ENCODE measurements around the gene NDST1. TPM values are rescaled to one million over a fixed set of nuclear protein-coding genes. Genes with fewer than 3 reads are reported as not detected.

Gene NDST1
- total RNA-seq, 1 donor from 2014 or later = 28.6 TPM

DNA sequence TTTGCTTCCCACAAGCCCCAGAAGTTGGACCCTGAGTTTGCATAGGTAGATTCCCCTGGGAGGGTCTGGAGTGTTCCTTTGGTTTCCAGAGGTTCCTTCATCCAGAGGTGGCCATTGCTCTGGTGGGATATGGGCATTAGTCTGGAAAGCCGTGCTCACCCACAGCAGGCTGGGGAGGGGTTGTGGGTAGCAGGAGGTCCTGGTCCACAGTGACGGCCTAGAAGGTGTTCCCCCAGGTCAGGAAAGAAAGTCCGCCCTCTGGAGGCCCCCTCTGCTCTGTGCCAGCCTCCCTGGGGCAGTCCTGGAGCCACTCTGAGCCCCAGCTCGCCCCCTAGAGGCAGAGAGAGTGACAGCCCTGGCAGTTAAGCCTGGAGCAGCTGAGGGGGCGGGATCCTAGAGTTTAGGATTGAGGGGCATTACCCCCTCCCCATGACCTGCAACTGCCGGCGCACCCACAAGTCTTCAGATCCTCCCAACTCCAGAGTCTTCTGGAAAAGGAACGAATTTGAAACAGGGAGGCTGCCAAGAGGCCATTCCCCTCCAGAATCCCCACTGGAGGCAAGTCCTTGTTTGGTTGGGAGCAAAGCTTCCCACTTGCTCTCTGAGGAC lies 36.8 kb downstream of the NDST1 start:
- no peak for DNase-seq

DNA sequence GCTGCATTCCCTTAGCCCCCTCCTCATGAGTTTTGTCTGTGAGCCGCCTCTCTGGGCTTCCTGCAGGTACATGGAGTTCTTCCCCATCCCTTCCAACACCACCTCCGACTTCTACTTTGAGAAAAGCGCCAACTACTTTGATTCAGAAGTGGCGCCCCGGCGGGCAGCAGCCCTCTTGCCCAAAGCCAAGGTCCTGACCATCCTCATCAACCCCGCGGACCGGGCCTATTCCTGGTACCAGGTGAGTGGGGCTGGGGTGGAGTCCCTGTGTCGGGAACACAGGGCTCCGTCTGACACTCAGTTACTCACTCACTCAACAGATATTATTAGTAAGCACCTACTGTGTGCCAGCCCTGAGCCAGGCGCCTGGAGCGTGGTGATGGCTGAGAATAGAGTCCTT lies 37.3 kb downstream of the NDST1 start:
- no peak for DNase-seq

DNA sequence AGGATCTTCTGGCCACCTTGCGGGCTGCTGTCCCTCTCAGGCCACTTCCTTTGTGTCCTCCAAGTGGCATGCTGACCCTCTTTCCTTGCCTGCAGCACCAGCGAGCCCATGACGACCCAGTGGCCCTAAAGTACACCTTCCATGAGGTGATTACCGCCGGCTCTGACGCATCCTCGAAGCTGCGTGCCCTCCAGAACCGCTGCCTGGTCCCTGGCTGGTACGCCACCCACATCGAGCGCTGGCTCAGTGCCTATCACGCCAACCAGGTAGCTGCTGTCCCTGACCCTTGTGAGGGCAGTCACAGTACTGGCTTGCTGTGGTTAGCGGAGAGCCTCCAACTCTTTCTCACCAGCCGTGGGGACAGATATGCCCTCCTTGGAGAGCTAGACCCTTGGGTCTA lies 40.2 kb downstream of the NDST1 start:
- no peak for DNase-seq

DNA sequence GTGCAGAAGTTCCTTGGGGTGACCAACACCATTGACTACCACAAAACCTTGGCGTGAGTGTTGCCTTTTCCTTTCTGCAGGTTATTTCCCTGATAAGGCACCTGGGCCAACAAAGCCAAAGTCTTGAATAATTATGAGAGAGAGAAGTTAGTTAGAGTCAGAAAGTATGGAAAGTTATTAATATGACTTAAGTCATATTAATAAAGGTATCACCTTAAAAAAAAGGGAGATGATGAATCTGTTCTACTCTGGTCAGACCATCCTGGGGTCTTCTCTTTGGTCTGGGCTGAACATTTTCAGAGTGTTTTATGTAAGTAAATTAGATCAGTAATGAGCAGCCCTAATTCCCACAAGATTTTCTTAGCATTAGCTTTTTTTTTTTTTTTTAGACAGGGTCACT lies 41.8 kb downstream of the NDST1 start:
- DNase-seq = no peak

GRCh38 chr5:150550286-150550685 lies 42.4 kb downstream of the NDST1 start:
- no peak for DNase-seq

GRCh38 chr5:150551066-150551465 lies 43.1 kb downstream of the NDST1 start:
- DNase-seq = no peak

DNA sequence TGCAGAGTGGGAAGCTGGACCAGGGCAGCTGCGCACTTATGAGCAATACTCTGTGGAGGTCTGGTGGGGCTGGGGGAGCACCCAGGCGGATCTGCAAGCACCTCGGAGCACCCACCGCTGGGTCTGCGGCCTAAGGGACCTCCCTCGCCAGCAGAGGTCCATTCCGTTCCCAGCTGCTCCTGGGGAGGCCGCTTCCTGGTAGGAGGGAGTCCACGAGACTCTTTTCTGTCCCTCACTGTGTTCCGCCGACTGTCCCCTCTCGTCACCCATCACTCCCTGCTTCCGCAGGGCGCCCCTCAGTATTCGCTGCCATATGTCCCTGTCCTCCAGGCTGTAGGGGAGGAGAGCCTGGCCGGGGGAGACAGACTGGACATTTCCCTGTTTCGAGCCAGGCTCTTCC lies 45.5 kb downstream of the NDST1 start:
- no peak for DNase-seq

DNA sequence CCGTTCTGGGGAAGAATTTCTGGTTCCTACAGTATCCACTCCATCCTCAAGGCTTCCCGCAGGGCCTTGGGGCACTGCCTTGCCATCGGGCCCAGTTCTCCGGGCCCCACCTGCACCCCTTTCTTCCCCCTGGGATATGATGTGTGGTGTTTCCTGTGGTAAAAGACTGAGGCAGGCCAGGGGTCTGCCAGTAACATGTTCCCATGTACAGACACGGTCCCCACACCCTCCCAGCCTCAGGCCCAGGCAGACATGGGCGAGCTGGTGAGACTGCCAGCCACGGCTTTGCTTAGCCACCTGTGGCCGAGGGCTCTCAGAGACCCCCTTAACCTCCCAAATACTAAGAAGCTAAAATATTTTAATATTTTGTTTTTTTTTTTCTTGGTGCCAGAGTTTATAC lies 46.0 kb downstream of the NDST1 start:
- DNase-seq = no peak

DNA sequence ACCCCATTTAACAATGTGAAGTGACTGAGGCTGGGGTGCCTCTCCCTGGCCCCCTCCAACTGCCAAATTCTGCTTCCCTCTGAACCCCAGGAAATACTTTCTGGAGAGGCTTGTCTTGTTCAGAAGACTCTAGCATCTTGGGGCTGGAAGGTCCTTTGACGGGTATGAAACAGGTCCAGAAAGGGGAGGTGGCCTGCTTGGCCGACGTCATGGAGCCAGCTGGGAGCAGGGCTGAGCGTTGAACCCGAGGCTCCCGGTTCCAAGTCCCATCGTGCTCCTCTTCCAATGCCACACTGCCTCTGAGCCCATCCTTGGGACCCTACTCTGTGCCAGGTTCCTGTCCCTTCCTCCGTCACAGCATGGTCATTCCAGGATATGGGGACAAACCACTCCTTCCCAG lies 46.9 kb downstream of the NDST1 start:
- no peak for DNase-seq

DNA sequence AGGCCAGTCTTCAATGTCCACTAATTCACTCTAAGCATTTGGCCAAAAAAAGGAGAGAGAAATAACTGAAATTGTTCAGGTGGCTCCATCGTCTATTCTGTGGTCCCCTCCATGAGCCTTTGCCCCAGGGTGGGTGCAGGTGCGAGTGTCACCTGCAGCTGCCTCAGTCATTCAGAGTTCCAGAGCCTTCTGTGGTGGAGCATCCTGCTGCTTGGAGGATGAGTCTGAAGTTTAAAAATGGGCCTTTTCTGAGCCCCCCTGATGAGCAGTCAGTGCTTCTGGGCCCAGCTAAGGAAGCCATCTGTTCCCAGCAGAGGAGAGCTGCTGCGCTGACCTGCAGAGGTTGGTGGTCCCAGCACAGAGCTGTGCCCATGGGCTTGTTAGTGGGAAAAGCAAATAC lies 48.2 kb downstream of the NDST1 start:
- no peak for DNase-seq

DNA sequence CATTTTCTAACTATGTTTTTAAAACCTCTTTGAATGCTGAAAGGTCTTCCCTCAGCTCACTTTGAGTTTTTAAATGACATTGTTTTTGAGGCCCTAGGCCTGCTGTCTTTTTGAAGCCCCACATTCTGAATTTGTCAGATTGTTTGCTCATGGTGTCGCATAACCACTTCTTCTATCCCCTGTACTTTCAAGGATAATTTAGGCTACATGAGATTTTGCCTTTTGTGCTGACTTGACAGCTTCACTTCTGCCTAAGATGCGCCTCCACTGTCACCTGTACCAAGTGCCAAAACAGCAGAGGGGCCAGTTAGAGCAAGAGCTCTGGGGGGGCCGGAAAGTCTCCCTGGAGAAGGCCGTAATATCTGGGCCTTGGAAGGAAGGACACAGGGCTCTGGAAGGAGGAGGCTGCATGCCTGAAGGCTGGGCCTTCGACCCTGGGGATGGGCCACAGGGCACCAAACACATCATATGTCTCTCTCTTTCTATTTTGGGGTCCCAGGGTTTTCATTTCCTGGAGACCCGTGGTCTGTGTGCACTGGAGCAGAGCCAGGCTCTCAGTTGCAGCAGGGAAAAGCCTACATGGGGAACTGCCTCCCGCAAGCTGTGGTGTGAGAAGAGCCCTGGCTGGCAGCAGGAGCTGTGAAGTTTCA lies 49.1 kb downstream of the NDST1 start:
- DNase-seq = no peak

GRCh38 chr5:150557509-150557872 lies 49.6 kb downstream of the NDST1 start:
- no peak for DNase-seq

DNA sequence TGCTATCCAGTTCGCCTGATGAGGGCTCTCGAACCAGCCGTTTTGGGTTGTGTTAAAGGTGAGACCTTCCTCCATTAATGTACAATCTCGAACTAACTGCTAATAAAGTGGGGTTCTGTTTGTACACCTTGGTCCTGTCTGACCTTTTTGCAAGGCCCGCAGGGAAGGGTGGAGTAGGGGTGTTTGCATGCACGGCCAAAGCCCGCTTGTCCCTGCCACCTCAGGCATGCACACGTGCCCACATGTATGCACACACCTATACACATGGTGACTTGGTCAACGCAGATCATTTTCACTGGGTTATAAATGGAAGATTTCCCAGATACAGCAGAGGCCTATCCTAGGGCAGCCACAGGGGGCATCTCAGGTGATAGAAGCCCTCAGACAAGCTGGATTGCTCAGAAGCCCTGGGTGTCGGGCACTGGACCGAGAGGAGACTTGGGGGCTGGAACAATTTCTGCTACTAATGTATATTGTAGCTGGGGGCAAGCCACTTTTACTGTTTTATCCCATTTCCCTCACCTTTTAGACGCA lies 50.2 kb downstream of the NDST1 start:
- DNase-seq = no peak

DNA sequence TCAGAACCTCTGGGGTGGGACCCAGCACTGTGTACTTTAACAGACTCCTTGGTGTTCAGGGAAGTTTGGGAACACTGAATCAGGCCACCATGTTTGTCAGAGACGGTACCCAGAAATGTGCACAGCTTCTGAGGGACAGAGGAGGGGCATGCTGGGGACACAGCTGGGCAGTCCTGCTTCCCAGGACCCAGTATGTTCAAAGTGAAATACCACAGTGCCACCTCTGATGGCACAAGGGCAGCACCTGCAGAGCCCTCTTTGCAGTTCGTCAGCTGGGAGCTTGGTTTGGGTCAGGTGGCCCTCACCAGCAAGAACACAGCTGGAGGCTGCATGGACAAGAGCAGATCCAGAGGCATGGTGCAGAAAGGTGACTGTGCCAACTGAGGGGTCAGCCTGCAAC lies 51.2 kb downstream of the NDST1 start:
- DNase-seq = no peak

- DNase-seq = no peak
Observed at GRCh38 chr5:150559701-150560100, 51.8 kb downstream of the NDST1 start.

GRCh38 chr5:150560401-150561191 lies 52.7 kb downstream of the NDST1 start:
- DNase-seq = peak; percentile 85

- DNase-seq = no peak
Observed at GRCh38 chr5:150561192-150561512, 53.2 kb downstream of the NDST1 start.

DNA sequence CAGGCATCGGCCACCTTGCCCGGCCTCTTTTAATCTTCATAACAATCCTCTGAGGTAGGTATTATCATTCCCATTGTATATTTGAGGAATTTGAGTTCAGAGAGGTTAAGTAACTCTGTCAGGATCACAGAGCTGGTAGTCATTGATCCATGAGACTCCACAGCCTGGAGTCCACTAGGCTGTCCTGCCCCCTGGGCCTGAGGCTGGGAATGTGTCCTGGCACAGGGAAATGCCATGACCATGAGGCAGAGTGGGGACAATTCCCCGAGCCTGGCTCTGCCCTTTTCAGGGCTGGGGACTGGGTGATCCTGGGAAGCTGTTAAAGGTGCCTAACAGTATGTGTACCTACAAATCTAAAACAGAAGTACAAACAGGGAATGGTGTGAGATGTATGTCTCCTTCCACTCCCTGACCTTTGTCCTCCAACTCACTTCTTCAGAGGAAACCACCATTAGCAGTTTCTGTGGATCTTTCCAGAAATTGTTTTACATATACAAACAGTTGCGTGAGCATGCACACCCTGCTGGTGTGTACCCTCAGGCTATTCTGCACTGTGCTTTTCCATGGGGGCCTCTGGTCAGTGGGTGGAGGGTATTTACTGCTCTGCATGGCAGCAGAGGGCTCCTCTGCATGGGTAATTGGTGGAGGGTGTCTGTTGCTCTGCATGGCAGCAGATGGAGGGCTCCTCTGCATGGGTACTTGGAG lies 53.8 kb downstream of the NDST1 start:
- no peak for DNase-seq

DNA sequence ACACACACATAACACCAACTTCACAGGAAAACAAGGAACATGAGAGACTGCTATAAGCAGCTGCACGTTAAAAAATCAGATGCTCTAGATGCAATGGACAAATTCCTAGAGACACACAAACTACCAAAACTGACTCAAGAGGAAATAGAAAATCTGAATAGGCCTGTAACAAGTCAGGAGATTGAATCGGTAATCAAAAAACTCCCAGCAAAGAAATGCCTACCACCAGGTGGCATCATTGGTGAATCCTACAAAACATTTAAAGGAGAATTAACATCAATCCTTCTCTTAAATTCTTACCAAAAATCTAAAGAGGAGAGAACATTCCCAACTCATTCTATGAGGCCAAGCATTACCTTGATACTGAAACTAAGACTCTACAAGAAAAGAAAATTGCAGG lies 54.9 kb downstream of the NDST1 start:
- no peak for DNase-seq

DNA sequence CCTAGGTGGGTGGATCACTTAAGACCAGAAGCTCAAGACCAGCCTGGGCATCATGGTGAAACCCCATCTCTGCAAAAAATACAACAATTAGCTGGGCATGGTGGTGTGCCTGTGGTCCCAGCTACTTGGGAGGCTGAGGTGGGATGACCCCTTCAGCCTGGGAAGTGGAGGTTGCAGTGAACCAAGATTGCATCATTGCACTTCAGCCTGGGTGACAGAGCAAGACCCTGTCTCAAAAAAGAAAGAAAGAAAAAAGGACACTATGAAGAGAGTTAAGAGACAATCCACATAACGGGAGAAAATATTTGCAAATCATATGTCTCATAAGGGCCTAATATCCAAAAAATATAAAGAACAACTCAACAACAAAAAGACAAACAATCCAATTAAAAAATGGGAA lies 57.9 kb downstream of the NDST1 start:
- DNase-seq = no peak

GRCh38 chr5:150567031-150567717 lies 59.2 kb downstream of the NDST1 start:
- DNase-seq = no peak

GRCh38 chr5:150568663-150569062 lies 60.7 kb downstream of the NDST1 start:
- DNase-seq = no peak

Measured in skin of body (tissue), 2 donors.